Smooth muscle cell (in vitro differentiated cells): ENCODE data around the gene KCTD13. TPM values are rescaled to one million over a fixed set of nuclear protein-coding genes. Genes with fewer than 3 reads are reported as not detected.

Experiments used
- DNase-seq: peaks from one replicate; lab custom pipeline; 2025; ENCODE audit not compliant: unreplicated experiment; lab: John Stamatoyannopoulos, UW
- H2AFZ ChIP-seq: fragments of 200-600 bp; sonication (generic); 2 replicates; pipeline ENCODE4 v1.6.0; 2016; ENCODE audit warnings: antibody characterized with exemption, low read depth, mild to moderate bottlenecking
- H3F3A ChIP-seq: fragments of 200-600 bp; sonication (generic); 2 replicates; pipeline ENCODE4 v1.6.0; 2017; ENCODE audit warnings: antibody characterized with exemption, low read depth
- H3K27ac ChIP-seq: fragments of 200-600 bp; sonication (generic); 2 replicates; pipeline ENCODE4 v1.5.1; 2016; ENCODE audit warnings: low read depth, mild to moderate bottlenecking
- H3K27me3 ChIP-seq: fragments of 200-600 bp; sonication (generic); 2 replicates; pipeline ENCODE4 v1.6.1; 2016; ENCODE audit warnings: low read depth, mild to moderate bottlenecking
- H3K36me3 ChIP-seq: fragments of 200-600 bp; sonication (generic); 2 replicates; pipeline ENCODE4 v1.5.1; 2016; ENCODE audit warnings: low read depth
- H3K4me1 ChIP-seq: fragments of 200-600 bp; sonication (generic); 2 replicates; pipeline ENCODE4 v1.5.1; 2016; ENCODE audit warnings: low read depth
- H3K4me2 ChIP-seq: fragments of 200-600 bp; sonication (generic); 2 replicates; pipeline ENCODE4 v1.6.0; 2016; ENCODE audit warnings: mild to moderate bottlenecking
- H3K4me3 ChIP-seq: fragments of 200-600 bp; sonication (generic); 2 replicates; pipeline ENCODE4 v1.5.1; 2016; ENCODE audit warnings: mild to moderate bottlenecking
- H3K79me2 ChIP-seq: fragments of 200-600 bp; sonication (generic); 2 replicates; pipeline ENCODE4 v1.6.0; 2016; ENCODE audit warnings: low read depth, mild to moderate bottlenecking
- H3K9ac ChIP-seq: fragments of 200-600 bp; sonication (generic); 2 replicates; pipeline ENCODE4 v1.6.0; 2016; ENCODE audit warnings: low read depth
- H3K9me3 ChIP-seq: fragments of 200-600 bp; sonication (generic); replicated peaks from 2 replicates; pipeline ENCODE4 v1.5.1; 2016; ENCODE audit warnings: low read depth
- H4K20me1 ChIP-seq: fragments of 200-600 bp; sonication (generic); 2 replicates; pipeline ENCODE4 v1.6.0; 2016; ENCODE audit warnings: low read depth
- WGBS: methylation state at CpG from one replicate; pipeline ENCODE4 v1.1.7; 2016; ENCODE audit warnings: low lambda C conversion rate; 5-methylcytosine and 5-hydroxymethylcytosine counted together
- polyA plus RNA-seq: library from polyadenylated mRNA; unstranded; fragments of >200 nt; fragmentation: Nextera tagmentation; extraction: Ambion mirVana; gene quantifications from 2 replicates; pipeline ENCODE4 v1.2.1, GENCODE V29; 2016
- total RNA-seq: library from RNA; depleted of rRNA; stranded (reverse); fragments of >200 nt; gene quantifications from 2 replicates; pipeline ENCODE4 v1.2.3, GENCODE V29; 2014
- TF ChIP-seq, protein P1 (sequence below): fragments of 200-600 bp; sonication (generic); IDR thresholded peaks from 2 replicates; pipeline ENCODE4 v1.5.1; 2017; ENCODE audit warnings: borderline replicate concordance, mild to moderate bottlenecking, antibody characterized with exemption; ENCODE audit not compliant: insufficient read depth, poor library complexity, severe bottlenecking

Gene KCTD13
- total and polyA plus RNA-seq, 2 experiments from 2014 or later, result 16.3 to 23.6 TPM

DNA sequence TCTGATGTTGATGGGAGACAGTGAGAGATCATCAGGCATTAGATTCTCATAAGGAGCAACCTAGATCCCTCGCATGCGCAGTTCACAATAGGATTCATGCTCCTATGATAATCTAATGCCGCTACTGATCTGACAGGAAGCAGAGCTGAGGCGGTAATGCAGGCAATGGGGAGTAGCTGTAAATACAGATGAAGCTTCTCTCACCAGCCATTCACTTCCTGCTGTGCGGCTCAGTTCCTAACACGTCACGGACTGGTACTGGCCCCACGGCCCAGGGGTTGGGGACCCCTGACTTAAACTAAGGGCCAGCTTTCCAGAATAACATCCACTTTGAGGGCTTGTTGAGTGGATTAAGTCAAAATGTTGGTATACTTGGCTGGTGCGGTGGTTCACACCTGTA lies 33.3 kb upstream of the KCTD13 start:
- H3K36me3 ChIP-seq, result no peaks in the 10 kb centered on the region
- no peaks in the 10 kb centered on the region for H3F3A ChIP-seq
- 95% methylated on average over 9 of the region's 9 CpGs for WGBS
- no peaks in the 10 kb centered on the region for H3K9me3 ChIP-seq
- no peak overlapping the region for H3K9ac ChIP-seq
- H3K27me3 ChIP-seq, result no peaks in the 10 kb centered on the region
- peaks cover 5% of the 10 kb centered on the region for H3K4me1 ChIP-seq
- H3K79me2 ChIP-seq, result no peaks in the 10 kb centered on the region
- DNase-seq, result no peak
- H3K4me3 ChIP-seq, result no peak overlapping the region
- H3K4me2 ChIP-seq, result no peak overlapping the region
- TF ChIP-seq, protein P1, sequence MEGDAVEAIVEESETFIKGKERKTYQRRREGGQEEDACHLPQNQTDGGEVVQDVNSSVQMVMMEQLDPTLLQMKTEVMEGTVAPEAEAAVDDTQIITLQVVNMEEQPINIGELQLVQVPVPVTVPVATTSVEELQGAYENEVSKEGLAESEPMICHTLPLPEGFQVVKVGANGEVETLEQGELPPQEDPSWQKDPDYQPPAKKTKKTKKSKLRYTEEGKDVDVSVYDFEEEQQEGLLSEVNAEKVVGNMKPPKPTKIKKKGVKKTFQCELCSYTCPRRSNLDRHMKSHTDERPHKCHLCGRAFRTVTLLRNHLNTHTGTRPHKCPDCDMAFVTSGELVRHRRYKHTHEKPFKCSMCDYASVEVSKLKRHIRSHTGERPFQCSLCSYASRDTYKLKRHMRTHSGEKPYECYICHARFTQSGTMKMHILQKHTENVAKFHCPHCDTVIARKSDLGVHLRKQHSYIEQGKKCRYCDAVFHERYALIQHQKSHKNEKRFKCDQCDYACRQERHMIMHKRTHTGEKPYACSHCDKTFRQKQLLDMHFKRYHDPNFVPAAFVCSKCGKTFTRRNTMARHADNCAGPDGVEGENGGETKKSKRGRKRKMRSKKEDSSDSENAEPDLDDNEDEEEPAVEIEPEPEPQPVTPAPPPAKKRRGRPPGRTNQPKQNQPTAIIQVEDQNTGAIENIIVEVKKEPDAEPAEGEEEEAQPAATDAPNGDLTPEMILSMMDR, result no peak
- no peak overlapping the region for H3K27ac ChIP-seq
- no peaks in the 10 kb centered on the region for H4K20me1 ChIP-seq
- no peak overlapping the region for H2AFZ ChIP-seq

DNA sequence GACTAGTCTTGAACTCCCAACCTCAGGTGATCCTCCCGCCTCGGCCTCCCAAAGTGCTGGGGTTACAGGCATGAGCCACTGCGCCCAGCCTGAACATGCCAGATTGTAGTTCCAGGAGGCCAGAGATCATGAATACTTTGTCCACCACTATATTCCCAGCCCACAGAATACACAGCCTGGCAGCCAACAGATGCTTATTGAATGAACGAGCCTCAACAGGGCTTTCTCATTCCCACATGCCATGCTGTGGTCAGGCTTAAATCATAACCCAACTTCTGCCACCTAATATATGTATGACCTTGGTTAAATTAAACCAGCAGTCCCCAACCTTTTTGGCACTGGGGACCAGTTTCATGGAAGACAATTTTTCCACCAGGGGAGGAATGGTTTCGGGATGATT lies 32.7 kb upstream of the KCTD13 start:
- WGBS, result 97% methylated on average over 5 of the region's 5 CpGs
- no peaks in the 10 kb centered on the region for H3K36me3 ChIP-seq
- TF ChIP-seq, protein P1, result no peak

DNA sequence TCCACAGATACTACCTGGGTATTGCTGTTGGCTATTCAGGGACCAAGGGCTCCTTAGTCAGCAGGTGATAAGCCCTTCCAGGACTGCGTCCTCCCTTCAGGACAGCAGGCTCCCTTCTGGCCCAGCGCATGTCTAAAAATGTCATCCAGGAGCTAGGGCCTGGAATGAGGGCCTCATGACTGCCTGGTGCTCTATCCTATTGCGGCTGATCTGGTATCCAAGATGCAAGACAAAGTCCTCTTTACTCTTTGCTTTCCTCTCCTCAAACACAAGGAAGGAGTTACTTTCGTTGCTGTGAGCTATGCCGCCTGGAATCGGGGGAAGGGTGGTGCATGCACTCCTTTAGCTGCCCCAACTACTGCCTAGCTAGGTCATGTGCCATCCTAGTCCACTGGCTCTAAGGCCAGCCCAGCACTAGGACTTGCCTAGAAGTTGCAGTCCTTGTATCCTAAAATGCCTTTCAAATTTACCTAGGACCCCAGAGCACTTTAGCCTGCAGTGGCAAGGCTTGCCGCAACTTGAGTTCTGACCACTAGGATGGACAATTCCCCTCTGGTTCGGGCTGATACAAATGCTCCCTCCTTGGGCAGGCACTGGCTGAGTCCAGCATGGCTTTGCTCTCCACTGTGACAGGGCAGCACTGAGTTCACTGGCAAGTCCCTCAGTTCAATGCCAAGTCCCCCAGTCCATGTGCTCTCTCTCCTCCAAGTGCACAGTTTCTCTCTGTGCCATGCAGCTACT lies 25.8 kb upstream of the KCTD13 start:
- Histone ChIP-seq H3K4me1 (no peaks in the 10 kb centered on the region), H2AFZ (no peak overlapping the region), H3K4me2 (no peak overlapping the region), H3K27me3 (no peaks in the 10 kb centered on the region), H3F3A (no peaks in the 10 kb centered on the region), H3K79me2 (no peaks in the 10 kb centered on the region), H3K9ac (no peak overlapping the region), H4K20me1 (no peaks in the 10 kb centered on the region), H3K4me3 (no peak overlapping the region), H3K9me3 (no peaks in the 10 kb centered on the region), H3K36me3 (no peaks in the 10 kb centered on the region), H3K27ac (no peak overlapping the region)
- WGBS, result 88% methylated on average over 8 of the region's 8 CpGs
- TF ChIP-seq, protein P1, result no peak
- no peak for DNase-seq

More for the DNA sequence above, 32.7 kb upstream of the KCTD13 start:
- Histone ChIP-seq H4K20me1 (no peaks in the 10 kb centered on the region), H3K4me3 (no peak overlapping the region), H3K4me1 (peaks cover 5% of the 10 kb centered on the region), H3K79me2 (no peaks in the 10 kb centered on the region), H3K9ac (no peak overlapping the region), H3K27me3 (no peaks in the 10 kb centered on the region), H2AFZ (no peak overlapping the region), H3F3A (no peaks in the 10 kb centered on the region), H3K9me3 (no peaks in the 10 kb centered on the region), H3K27ac (no peak overlapping the region), H3K4me2 (no peak overlapping the region)
- DNase-seq, result no peak
